Adrenal gland (tissue), 5 donors: Measurements from ENCODE around the gene TEX22.

Experiments
- POLR2A ChIP-seq, 2 donors: fragments of 450-650 bp; IDR thresholded peaks; one replicate each; pipeline ENCODE4 v1.6.1; 2017; ENCODE audit warnings: antibody characterized with exemption in 2 of 2, mild to moderate bottlenecking in 2 of 2, moderate library complexity in 1 of 2
- TF ChIP-seq, protein P1 (sequence below), 6 experiments: fragments of 450-650 bp in 4 of 6; fragments of 200-600 bp in 2 of 6; sonication (generic) in 1 of 6; IDR thresholded peaks; 1 replicate in 5 of 6; 2 replicates in 1 of 6; pipeline versions ENCODE4 v1.5.1 to v1.8.0; 2016 to 2021; ENCODE audit warnings: antibody characterized with exemption in 6 of 6, mild to moderate bottlenecking in 2 of 6, moderate library complexity in 1 of 6
- donor health status: DM: no; HTN: no; CAD: no.

GRCh38 chr14:105374389-105374788 is 23.9 kb upstream of the TEX22 start:
- TF ChIP-seq, protein P1, sequence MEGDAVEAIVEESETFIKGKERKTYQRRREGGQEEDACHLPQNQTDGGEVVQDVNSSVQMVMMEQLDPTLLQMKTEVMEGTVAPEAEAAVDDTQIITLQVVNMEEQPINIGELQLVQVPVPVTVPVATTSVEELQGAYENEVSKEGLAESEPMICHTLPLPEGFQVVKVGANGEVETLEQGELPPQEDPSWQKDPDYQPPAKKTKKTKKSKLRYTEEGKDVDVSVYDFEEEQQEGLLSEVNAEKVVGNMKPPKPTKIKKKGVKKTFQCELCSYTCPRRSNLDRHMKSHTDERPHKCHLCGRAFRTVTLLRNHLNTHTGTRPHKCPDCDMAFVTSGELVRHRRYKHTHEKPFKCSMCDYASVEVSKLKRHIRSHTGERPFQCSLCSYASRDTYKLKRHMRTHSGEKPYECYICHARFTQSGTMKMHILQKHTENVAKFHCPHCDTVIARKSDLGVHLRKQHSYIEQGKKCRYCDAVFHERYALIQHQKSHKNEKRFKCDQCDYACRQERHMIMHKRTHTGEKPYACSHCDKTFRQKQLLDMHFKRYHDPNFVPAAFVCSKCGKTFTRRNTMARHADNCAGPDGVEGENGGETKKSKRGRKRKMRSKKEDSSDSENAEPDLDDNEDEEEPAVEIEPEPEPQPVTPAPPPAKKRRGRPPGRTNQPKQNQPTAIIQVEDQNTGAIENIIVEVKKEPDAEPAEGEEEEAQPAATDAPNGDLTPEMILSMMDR (IDR thresholded peaks at IDR 0.05): no peak
- TF ChIP-seq POLR2A (IDR thresholded peaks at IDR 0.05): no peak
